HepG2 (cell line): ENCODE data around the gene KCNIP3. TPM values are rescaled to one million over a fixed set of nuclear protein-coding genes. Genes with fewer than 3 reads are reported as not detected.

Source experiments
- ATAC-seq: fragments of 200-7000 bp; cut with Tn5 transposase; 3 replicates; pipeline ENCODE4 v1.9.1; 2020; ENCODE audit warnings: mild to moderate bottlenecking, moderate library complexity
- BruUV-seq: library from RNA; stranded (reverse); fragments of 400-500 nt; replicated peaks from 2 replicates; lab custom pipeline; 2021; lab: Mats Ljungman, UMichigan
- CTCF ChIA-PET: fragments of 300-600 bp; formaldehyde crosslinking; extraction: SDS; loops from one replicate; lab custom pipeline; 2021; ENCODE audit warnings: low total read pairs, inconsistent platforms, low intra/inter-chr PET ratio; lab: Yijun Ruan, JAX
- POLR2A ChIA-PET: fragments of 350-600 bp; sonication (Branson Sonifier 250); formaldehyde crosslinking; loops from one replicate; lab custom pipeline; 2020; ENCODE audit warnings: antibody characterized with exemption, inconsistent platforms; lab: Yijun Ruan, JAX
- DNase-seq: peaks from one replicate; pipeline ENCODE4 v3.0.0-alpha.2; 2015; ENCODE audit warnings: low spot score
- FAIRE-seq: peaks from 3 replicates; lab custom pipeline; 2011; peaks lifted over from hg19 to GRCh38; lab: Jason Lieb, UNC
- H2AFZ ChIP-seq: one replicate; pipeline ENCODE4 v1.6.1; 2011; ENCODE audit warnings: low read length, inconsistent platforms
- H3K27ac ChIP-seq: fragments of 300-600 bp; 3 replicates; pipeline ENCODE4 v1.8.0; 2011; ENCODE audit warnings: mixed run types, mild to moderate bottlenecking, mixed read lengths, low read length, inconsistent platforms; ENCODE audit not compliant: insufficient read depth; ENCODE audit errors: extremely low read length
- H3K27me3 ChIP-seq, 2 experiments: fragments of 200-600 bp in 1 of 2; 2 replicates in 1 of 2; 3 replicates in 1 of 2; pipeline versions ENCODE4 v1.6.0 to v1.8.0; 2011; ENCODE audit warnings: low read length in 2 of 2, mild to moderate bottlenecking in 2 of 2, moderate library complexity in 2 of 2, inconsistent platforms in 1 of 2; ENCODE audit not compliant: insufficient read depth in 2 of 2, control insufficient read depth in 1 of 2
- H3K36me3 ChIP-seq, 2 experiments: fragments of 200-600 bp in 1 of 2; replicated peaks in 1 of 2; 2 replicates in 1 of 2; 3 replicates in 1 of 2; pipeline versions ENCODE4 v1.5.1 to v1.8.0; 2011; ENCODE audit warnings: low read length in 2 of 2, inconsistent platforms in 1 of 2; ENCODE audit not compliant: insufficient read depth in 2 of 2, control insufficient read depth in 1 of 2
- H3K4me1 ChIP-seq: 2 replicates; pipeline ENCODE4 v1.5.1; 2012; ENCODE audit warnings: low read length, inconsistent platforms; ENCODE audit not compliant: insufficient read depth
- H3K4me2 ChIP-seq: 2 replicates; pipeline ENCODE4 v1.6.0; 2011; ENCODE audit warnings: low read depth, low read length, inconsistent platforms
- H3K4me3 ChIP-seq, 3 experiments: fragments of 200-600 bp in 1 of 3; sonication (generic), shearing (Covaris generic) in 1 of 3; replicated peaks in 1 of 3; 2 replicates each; pipeline ENCODE4 v1.5.1; 2011 to 2016; ENCODE audit warnings: low read length in 3 of 3, inconsistent platforms in 2 of 3, low read depth in 2 of 3, mild to moderate bottlenecking in 2 of 3, control low read depth in 1 of 3, mixed read lengths in 1 of 3; ENCODE audit not compliant: insufficient read depth in 1 of 3
- H3K79me2 ChIP-seq: one replicate; pipeline ENCODE4 v1.6.1; 2011; ENCODE audit warnings: low read length, inconsistent platforms; ENCODE audit not compliant: insufficient read depth
- H3K9ac ChIP-seq: 2 replicates; pipeline ENCODE4 v1.6.0; 2011; ENCODE audit warnings: mild to moderate bottlenecking, low read depth, low read length, inconsistent platforms; ENCODE audit not compliant: insufficient read depth
- H3K9me3 ChIP-seq: 2 replicates; pipeline ENCODE4 v1.5.1; 2012; ENCODE audit warnings: mild to moderate bottlenecking, low read length
- H4K20me1 ChIP-seq: 2 replicates; pipeline ENCODE4 v1.6.0; 2011; ENCODE audit warnings: inconsistent platforms, mild to moderate bottlenecking, low read length, moderate library complexity; ENCODE audit not compliant: insufficient read depth
- BRF2 ChIP-seq: sonication (generic); formaldehyde crosslinking; IDR thresholded peaks from 2 replicates; pipeline ENCODE4 v1.8.1; 2022; ENCODE audit warnings: mild to moderate bottlenecking, missing genetic modification reagents
- DR1 ChIP-seq: sonication (generic); formaldehyde crosslinking; IDR thresholded peaks from 2 replicates; pipeline ENCODE4 v1.8.0; 2021; ENCODE audit warnings: mild to moderate bottlenecking, missing genetic modification reagents, inconsistent platforms
- FOXA1 ChIP-seq, 2 experiments: fragments of 450-650 bp in 1 of 2; sonication (generic) in 1 of 2; formaldehyde crosslinking in 1 of 2; IDR thresholded peaks; 2 replicates each; pipeline versions ENCODE4 v1.4.0 to v1.6.1; 2016 to 2020; ENCODE audit warnings: missing genetic modification reagents in 1 of 2
- GMEB1 ChIP-seq: sonication (generic); formaldehyde crosslinking; IDR thresholded peaks from 2 replicates; pipeline ENCODE4 v1.5.1; 2020; ENCODE audit warnings: missing genetic modification reagents, mild to moderate bottlenecking, borderline replicate concordance
- GPBP1L1 ChIP-seq: sonication (generic); formaldehyde crosslinking; IDR thresholded peaks from 2 replicates; pipeline ENCODE4 v1.5.0; 2020; ENCODE audit warnings: mild to moderate bottlenecking, missing genetic modification reagents
- HIVEP1 ChIP-seq: sonication (generic); formaldehyde crosslinking; IDR thresholded peaks from 2 replicates; pipeline ENCODE4 v1.4.0; 2020; ENCODE audit warnings: mild to moderate bottlenecking, missing genetic modification reagents
- HNF4A ChIP-seq: sonication (generic); formaldehyde crosslinking; IDR thresholded peaks from 2 replicates; pipeline ENCODE4 v1.4.0; 2020; ENCODE audit warnings: missing genetic modification reagents
- HNF4G ChIP-seq, 2 experiments: sonication (generic) in 1 of 2; formaldehyde crosslinking in 1 of 2; IDR thresholded peaks; 2 replicates each; pipeline versions ENCODE4 v1.4.0 to v1.6.1; 2011 to 2020; ENCODE audit warnings: borderline replicate concordance in 2 of 2, low read depth in 2 of 2, mild to moderate bottlenecking in 2 of 2, low read length in 1 of 2, missing genetic modification reagents in 1 of 2, moderate library complexity in 1 of 2
- IRX3 ChIP-seq: sonication (generic); formaldehyde crosslinking; IDR thresholded peaks from 2 replicates; pipeline ENCODE4 v1.8.1; 2023; ENCODE audit warnings: mild to moderate bottlenecking, low read depth, missing genetic modification reagents, borderline replicate concordance
- RARA ChIP-seq: IDR thresholded peaks from 2 replicates; pipeline ENCODE4 v1.6.1; 2016; ENCODE audit warnings: missing genetic modification reagents, missing compliant biosample characterization
- TOPORS ChIP-seq: sonication (generic); formaldehyde crosslinking; IDR thresholded peaks from 2 replicates; pipeline ENCODE4 v1.8.0; 2023; ENCODE audit warnings: mild to moderate bottlenecking, missing genetic modification reagents
- U2AF2 ChIP-seq: fragments of 200-400 bp; formaldehyde crosslinking; IDR thresholded peaks from 2 replicates; pipeline ENCODE4 v1.6.1; 2017; ENCODE audit warnings: low read depth, mild to moderate bottlenecking, low read length
- ZC3H4 ChIP-seq: sonication (generic); formaldehyde crosslinking; IDR thresholded peaks from 2 replicates; pipeline ENCODE4 v1.4.0; 2020; ENCODE audit warnings: missing genetic modification reagents, borderline replicate concordance
- ZNF292 ChIP-seq: sonication (generic); formaldehyde crosslinking; IDR thresholded peaks from 2 replicates; pipeline ENCODE4 v1.8.1; 2022; ENCODE audit warnings: mild to moderate bottlenecking, low read depth, missing genetic modification reagents, borderline replicate concordance
- ZNF687 ChIP-seq: sonication (generic); formaldehyde crosslinking; IDR thresholded peaks from 2 replicates; pipeline ENCODE4 v1.5.1; 2020; ENCODE audit warnings: mild to moderate bottlenecking, missing genetic modification reagents, moderate library complexity
- WGBS: methylation state at CpG from one replicate; pipeline ENCODE4 v1.1.6; 2017; ENCODE audit warnings: low lambda C conversion rate; 5-methylcytosine and 5-hydroxymethylcytosine counted together
- in situ Hi-C: cut with HindIII; loops from 2 replicates; pipeline ENCODE4 v1.10.0; 2017; ENCODE audit warnings: low pct_unique_long_range_greater_than_20kb; ENCODE audit not compliant: extremely low pct_ligation_motif_present
- intact Hi-C: fragments of 100-400 bp; cut with micrococcal nuclease; formaldehyde crosslinking; loops from one replicate; pipeline ENCODE4 v1.10.0; 2022; ENCODE audit not compliant: unreplicated experiment
- polyA plus RNA-seq, 8 experiments: library from polyadenylated mRNA; depleted of rRNA in 3 of 8; stranded (reverse) in 7 of 8; unstranded in 1 of 8; fragments of >200 nt; fragmentation: Illumina TruSeq in 4 of 8; extraction: Trizol in 4 of 8; gene quantifications; 2 replicates each; pipeline versions ENCODE4 v1.2.1 to v1.2.3, GENCODE V29; 2011 to 2016; ENCODE audit warnings: low read depth in 4 of 8, missing spikeins in 1 of 8, mixed read lengths in 1 of 8; ENCODE audit not compliant: insufficient read depth in 1 of 8
- total RNA-seq, 5 experiments: library from RNA; depleted of rRNA; stranded (reverse); fragments of >200 nt; fragmentation: Illumina TruSeq; extraction: Trizol; gene quantifications; 2 replicates each; pipeline ENCODE4 v1.2.3, GENCODE V29; 2016; ENCODE audit warnings: low read depth in 1 of 5

Gene KCNIP3
- total and polyA plus RNA-seq, 2 of the 13 experiments (the other 11 are each of a cell fraction or from before 2014, with no cell fraction given), result not detected

- BruUV-seq, result no TSS peak
- 33% methylated on average over 1 of the region's 12 CpGs for WGBS
- TF ChIP-seq GMEB1 (no peak), BRF2 (CRISPR knock-in tag) (no peak), HNF4A (peak; percentile 68), IRX3 (CRISPR knock-in tag) (no peak), ZNF687 (CRISPR knock-in tag) (peak; percentile 26; the same call in 1 of the 2 replicates), HIVEP1 (CRISPR knock-in tag) (0 out of 2 replicates have a peak, but pooled peaks have one; percentile 17), ZC3H4 (no peak), TOPORS (CRISPR knock-in tag) (0 out of 2 replicates have a peak, but pooled peaks have one; percentile 52), DR1 (no peak), FOXA1 (IDR thresholded peaks at IDR 0.05) (no peak), FOXA1 (CRISPR knock-in tag; IDR thresholded peaks at IDR 0.05) (no peak), ZNF292 (CRISPR knock-in tag) (peak; percentile 69; the same call in 1 of the 2 replicates), U2AF2 (no peak), HNF4G (IDR thresholded peaks at IDR 0.05; ENCODE audit: borderline replicate concordance, low read depth, low read length) (no peak), HNF4G (CRISPR knock-in tag; IDR thresholded peaks at IDR 0.05; ENCODE audit: borderline replicate concordance, low read depth) (no peak), GPBP1L1 (CRISPR knock-in tag) (no peak), RARA (peak; percentile 75)
These were observed 88.4 kb downstream of the KCNIP3 start for GRCh38 chr2:95385570-95385984.

More at GRCh38 chr2:95385570-95385984, 88.4 kb downstream of the KCNIP3 start:
- Histone ChIP-seq H3K4me3 (peak overlapping the region in 1 of 3 experiments; percentile 3; a peak in 1 of 6 replicates), H3K4me2 (peak overlapping the region; percentile 28), H3K9me3 (no peaks in the 10 kb centered on the region), H3K27me3 (0 out of 5 replicates have a peak, but pooled peaks cover 0 to 1% of the 10 kb centered on the region in 2 experiments), H2AFZ (no peak overlapping the region), H3K4me1 (peaks cover 46% of the 10 kb centered on the region), H3K9ac (no peak overlapping the region), H4K20me1 (no peaks in the 10 kb centered on the region), H3K36me3 (no peaks in the 10 kb centered on the region), H3K27ac (no peak overlapping the region), H3K79me2 (no peaks in the 10 kb centered on the region)
- ChIA-PET CTCF (no interaction called here), POLR2A (interaction anchor here (1.8 kb wide), 1 partner anchor 17 kb away, joined by 6 read pairs; the partner anchor contains the start of gene FAHD2A)
- in situ Hi-C loops (no loop called here), intact Hi-C loops (no loop called here)
- FAIRE-seq (no peak), ATAC-seq (peak; percentile 22), DNase-seq (no peak)
